GM23338 (cell line): Measurements from ENCODE around the gene ZFP36L1. TPM values are rescaled to one million over a fixed set of nuclear protein-coding genes. Genes with fewer than 3 reads are reported as not detected.

Source experiments
- ATAC-seq: fragments of 200-7000 bp; cut with Tn5 transposase; 3 replicates; pipeline ENCODE4 v1.9.1; 2020
- DNase-seq: peaks from one replicate; pipeline ENCODE4 v3.0.0-alpha.2; 2015; ENCODE audit warnings: low spot score
- H2AFZ ChIP-seq: fragments of 200-600 bp; sonication (generic); 2 replicates; pipeline ENCODE4 v1.8.0; 2016; ENCODE audit warnings: antibody characterized with exemption, mild to moderate bottlenecking, moderate library complexity
- H3F3A ChIP-seq: fragments of 200-600 bp; sonication (generic); replicated peaks from 2 replicates; pipeline ENCODE4 v1.8.0; 2017; ENCODE audit warnings: antibody characterized with exemption, mixed run types, low read depth
- H3K27ac ChIP-seq: fragments of 200-600 bp; sonication (generic); 2 replicates; pipeline ENCODE4 v1.6.1; 2016; ENCODE audit warnings: low read depth
- H3K27me3 ChIP-seq: fragments of 200-600 bp; sonication (generic); 2 replicates; pipeline ENCODE4 v1.8.0; 2016; ENCODE audit warnings: mild to moderate bottlenecking, mixed run types, moderate library complexity; ENCODE audit not compliant: insufficient read depth
- H3K36me3 ChIP-seq: fragments of 200-600 bp; sonication (generic); 2 replicates; pipeline ENCODE4 v1.8.0; 2016; ENCODE audit warnings: mild to moderate bottlenecking; ENCODE audit not compliant: insufficient read depth
- H3K4me1 ChIP-seq: fragments of 200-600 bp; sonication (generic); 2 replicates; pipeline ENCODE4 v1.8.0; 2016; ENCODE audit warnings: mild to moderate bottlenecking, moderate library complexity; ENCODE audit not compliant: insufficient read depth
- H3K4me2 ChIP-seq: fragments of 200-600 bp; sonication (generic); 2 replicates; pipeline ENCODE4 v1.7.1; 2017; ENCODE audit warnings: mixed run types
- H3K4me3 ChIP-seq: fragments of 200-600 bp; sonication (generic); 2 replicates; pipeline ENCODE4 v1.6.1; 2016; ENCODE audit warnings: mixed run types
- H3K79me2 ChIP-seq: fragments of 200-600 bp; sonication (generic); replicated peaks from 2 replicates; pipeline ENCODE4 v1.8.0; 2017; ENCODE audit warnings: mild to moderate bottlenecking; ENCODE audit not compliant: insufficient read depth
- H3K9me2 ChIP-seq: fragments of 200-600 bp; sonication (generic); 2 replicates; pipeline ENCODE4 v1.8.0; 2017; ENCODE audit not compliant: insufficient read depth
- H4K20me1 ChIP-seq: fragments of 200-600 bp; sonication (generic); replicated peaks from 2 replicates; pipeline ENCODE4 v1.8.0; 2017; ENCODE audit warnings: mild to moderate bottlenecking; ENCODE audit not compliant: insufficient read depth
- H3K27ac Mint-ChIP-seq: 2 replicates; pipeline ENCODE4 v1.8.0; 2020; ENCODE audit warnings: inconsistent platforms, mild to moderate bottlenecking, moderate library complexity, mixed read lengths
- H3K27me3 Mint-ChIP-seq: 3 replicates; pipeline ENCODE4 v1.8.0; 2022; ENCODE audit warnings: low read depth, mild to moderate bottlenecking, moderate library complexity, mixed read lengths, inconsistent platforms; ENCODE audit not compliant: insufficient read depth, poor library complexity
- H3K36me3 Mint-ChIP-seq: 3 replicates; pipeline ENCODE4 v1.8.0; 2021; ENCODE audit warnings: low read depth, mild to moderate bottlenecking, inconsistent platforms, moderate library complexity, mixed read lengths
- H3K4me1 Mint-ChIP-seq: 3 replicates; pipeline ENCODE4 v1.8.0; 2020; ENCODE audit warnings: mild to moderate bottlenecking, inconsistent platforms, mixed read lengths
- H3K4me3 Mint-ChIP-seq: 3 replicates; pipeline ENCODE4 v1.8.0; 2021; ENCODE audit warnings: moderate library complexity, mild to moderate bottlenecking, inconsistent platforms, mixed read lengths
- H3K9me3 Mint-ChIP-seq: 3 replicates; pipeline ENCODE4 v1.8.0; 2020; ENCODE audit warnings: moderate library complexity, mild to moderate bottlenecking, inconsistent platforms, mixed read lengths
- JUNB ChIP-seq: IDR thresholded peaks from one replicate; pipeline ENCODE4 v1.6.1; 2016; ENCODE audit warnings: antibody characterized with exemption; ENCODE audit not compliant: unreplicated experiment
- NANOG ChIP-seq: IDR thresholded peaks from 2 replicates; pipeline ENCODE4 v1.6.1; 2016; ENCODE audit warnings: antibody characterized with exemption, borderline replicate concordance
- polyA plus RNA-seq: library from polyadenylated mRNA; unstranded; fragments of >200 nt; fragmentation: Nextera tagmentation; extraction: Ambion mirVana; gene quantifications from 2 replicates; pipeline ENCODE4 v1.2.1, GENCODE V29; 2016
- total RNA-seq: library from RNA; depleted of rRNA; stranded (reverse); fragments of >200 nt; shearing (Covaris generic); gene quantifications from 2 replicates; pipeline ENCODE4 v1.2.3, GENCODE V29; 2014
- TF ChIP-seq, protein P1 (sequence below): fragments of 250-450 bp; sonication (Bioruptor Pico); IDR thresholded peaks from 2 replicates; pipeline ENCODE4 v1.5.0; 2020; ENCODE audit warnings: mild to moderate bottlenecking, moderate library complexity
- TF ChIP-seq, protein P2 (sequence below), 2 experiments: fragments of 200-600 bp in 1 of 2; sonication (generic) in 1 of 2; conservative IDR thresholded peaks; 2 replicates each; pipeline versions ENCODE4 v1.5.1 to v1.6.1; 2016 to 2017; ENCODE audit warnings: antibody characterized with exemption in 2 of 2, low read depth in 2 of 2, mild to moderate bottlenecking in 2 of 2, moderate library complexity in 1 of 2

The ZFP36L1 gene
- total and polyA plus RNA-seq, 2 experiments from 2014 or later, result 148 to 382 TPM

DNA sequence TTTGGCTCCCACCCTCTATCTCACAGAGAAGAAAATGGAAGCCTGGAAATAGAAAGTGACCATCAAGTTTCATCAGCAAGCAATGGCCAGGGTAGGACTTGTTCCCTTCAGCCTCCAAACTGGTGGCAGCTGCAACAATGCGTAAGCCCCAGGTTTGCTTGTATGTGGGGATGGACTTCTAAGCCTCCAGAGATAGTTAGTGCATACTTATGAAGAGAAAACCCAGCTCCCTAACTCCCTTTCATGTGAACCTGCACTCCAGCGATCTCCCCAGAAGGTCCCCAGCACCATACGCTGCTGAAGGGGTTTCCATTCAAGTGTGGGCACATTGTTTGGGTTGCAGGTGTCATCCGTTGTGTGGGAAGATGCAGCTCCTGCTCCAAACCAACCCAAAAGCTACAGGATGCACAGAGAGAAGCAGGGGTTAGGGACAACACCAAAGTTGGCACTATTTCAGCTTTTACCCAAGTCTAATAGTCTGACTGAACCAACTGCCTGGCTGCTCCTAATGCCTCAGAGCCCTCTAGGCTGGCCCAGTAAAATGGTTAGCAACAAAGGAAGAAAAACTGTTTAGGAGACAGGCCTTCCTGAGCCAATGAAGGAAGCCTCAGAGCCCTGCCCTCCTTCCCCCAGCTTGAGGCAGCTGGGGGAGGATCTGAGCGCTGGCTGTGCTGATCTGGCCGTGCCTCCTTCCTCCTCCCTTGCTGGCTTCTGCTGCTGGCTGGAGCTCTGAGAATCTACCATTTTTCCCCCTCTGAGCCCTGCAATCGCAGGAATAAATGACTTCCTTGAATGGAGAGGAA, 12.3 kb downstream of the ZFP36L1 start:
- Mint-ChIP-seq H3K4me1 (peaks cover 14% of the 10 kb centered on the region), H3K9me3 (no peaks in the 10 kb centered on the region), H3K27ac (no peak overlapping the region), H3K36me3 (no peaks in the 10 kb centered on the region), H3K27me3 (peaks cover 4% of the 10 kb centered on the region), H3K4me3 (no peak overlapping the region)
- no peaks in the 10 kb centered on the region for H4K20me1 ChIP-seq
- H3K4me1 ChIP-seq, result no peaks in the 10 kb centered on the region; the same call in 1 of the 2 replicates
- 0 out of 2 replicates have a peak, but pooled peaks cover under 1% of the 10 kb centered on the region for H3F3A ChIP-seq
- H2AFZ ChIP-seq, result peak overlapping the region; percentile 85
- no peak overlapping the region for H3K27ac ChIP-seq
- H3K4me3 ChIP-seq, result no peak overlapping the region
- no peak for DNase-seq
- no peaks in the 10 kb centered on the region for H3K79me2 ChIP-seq
- no peak overlapping the region for H3K4me2 ChIP-seq
- H3K27me3 ChIP-seq, result no peaks in the 10 kb centered on the region
- H3K9me2 ChIP-seq, result peaks cover 11% of the 10 kb centered on the region; the same call in 1 of the 2 replicates
- H3K36me3 ChIP-seq, result no peaks in the 10 kb centered on the region
- peak; percentile 59 for ATAC-seq
- TF ChIP-seq NANOG (no peak), JUNB (no peak)
- TF ChIP-seq, protein P1, sequence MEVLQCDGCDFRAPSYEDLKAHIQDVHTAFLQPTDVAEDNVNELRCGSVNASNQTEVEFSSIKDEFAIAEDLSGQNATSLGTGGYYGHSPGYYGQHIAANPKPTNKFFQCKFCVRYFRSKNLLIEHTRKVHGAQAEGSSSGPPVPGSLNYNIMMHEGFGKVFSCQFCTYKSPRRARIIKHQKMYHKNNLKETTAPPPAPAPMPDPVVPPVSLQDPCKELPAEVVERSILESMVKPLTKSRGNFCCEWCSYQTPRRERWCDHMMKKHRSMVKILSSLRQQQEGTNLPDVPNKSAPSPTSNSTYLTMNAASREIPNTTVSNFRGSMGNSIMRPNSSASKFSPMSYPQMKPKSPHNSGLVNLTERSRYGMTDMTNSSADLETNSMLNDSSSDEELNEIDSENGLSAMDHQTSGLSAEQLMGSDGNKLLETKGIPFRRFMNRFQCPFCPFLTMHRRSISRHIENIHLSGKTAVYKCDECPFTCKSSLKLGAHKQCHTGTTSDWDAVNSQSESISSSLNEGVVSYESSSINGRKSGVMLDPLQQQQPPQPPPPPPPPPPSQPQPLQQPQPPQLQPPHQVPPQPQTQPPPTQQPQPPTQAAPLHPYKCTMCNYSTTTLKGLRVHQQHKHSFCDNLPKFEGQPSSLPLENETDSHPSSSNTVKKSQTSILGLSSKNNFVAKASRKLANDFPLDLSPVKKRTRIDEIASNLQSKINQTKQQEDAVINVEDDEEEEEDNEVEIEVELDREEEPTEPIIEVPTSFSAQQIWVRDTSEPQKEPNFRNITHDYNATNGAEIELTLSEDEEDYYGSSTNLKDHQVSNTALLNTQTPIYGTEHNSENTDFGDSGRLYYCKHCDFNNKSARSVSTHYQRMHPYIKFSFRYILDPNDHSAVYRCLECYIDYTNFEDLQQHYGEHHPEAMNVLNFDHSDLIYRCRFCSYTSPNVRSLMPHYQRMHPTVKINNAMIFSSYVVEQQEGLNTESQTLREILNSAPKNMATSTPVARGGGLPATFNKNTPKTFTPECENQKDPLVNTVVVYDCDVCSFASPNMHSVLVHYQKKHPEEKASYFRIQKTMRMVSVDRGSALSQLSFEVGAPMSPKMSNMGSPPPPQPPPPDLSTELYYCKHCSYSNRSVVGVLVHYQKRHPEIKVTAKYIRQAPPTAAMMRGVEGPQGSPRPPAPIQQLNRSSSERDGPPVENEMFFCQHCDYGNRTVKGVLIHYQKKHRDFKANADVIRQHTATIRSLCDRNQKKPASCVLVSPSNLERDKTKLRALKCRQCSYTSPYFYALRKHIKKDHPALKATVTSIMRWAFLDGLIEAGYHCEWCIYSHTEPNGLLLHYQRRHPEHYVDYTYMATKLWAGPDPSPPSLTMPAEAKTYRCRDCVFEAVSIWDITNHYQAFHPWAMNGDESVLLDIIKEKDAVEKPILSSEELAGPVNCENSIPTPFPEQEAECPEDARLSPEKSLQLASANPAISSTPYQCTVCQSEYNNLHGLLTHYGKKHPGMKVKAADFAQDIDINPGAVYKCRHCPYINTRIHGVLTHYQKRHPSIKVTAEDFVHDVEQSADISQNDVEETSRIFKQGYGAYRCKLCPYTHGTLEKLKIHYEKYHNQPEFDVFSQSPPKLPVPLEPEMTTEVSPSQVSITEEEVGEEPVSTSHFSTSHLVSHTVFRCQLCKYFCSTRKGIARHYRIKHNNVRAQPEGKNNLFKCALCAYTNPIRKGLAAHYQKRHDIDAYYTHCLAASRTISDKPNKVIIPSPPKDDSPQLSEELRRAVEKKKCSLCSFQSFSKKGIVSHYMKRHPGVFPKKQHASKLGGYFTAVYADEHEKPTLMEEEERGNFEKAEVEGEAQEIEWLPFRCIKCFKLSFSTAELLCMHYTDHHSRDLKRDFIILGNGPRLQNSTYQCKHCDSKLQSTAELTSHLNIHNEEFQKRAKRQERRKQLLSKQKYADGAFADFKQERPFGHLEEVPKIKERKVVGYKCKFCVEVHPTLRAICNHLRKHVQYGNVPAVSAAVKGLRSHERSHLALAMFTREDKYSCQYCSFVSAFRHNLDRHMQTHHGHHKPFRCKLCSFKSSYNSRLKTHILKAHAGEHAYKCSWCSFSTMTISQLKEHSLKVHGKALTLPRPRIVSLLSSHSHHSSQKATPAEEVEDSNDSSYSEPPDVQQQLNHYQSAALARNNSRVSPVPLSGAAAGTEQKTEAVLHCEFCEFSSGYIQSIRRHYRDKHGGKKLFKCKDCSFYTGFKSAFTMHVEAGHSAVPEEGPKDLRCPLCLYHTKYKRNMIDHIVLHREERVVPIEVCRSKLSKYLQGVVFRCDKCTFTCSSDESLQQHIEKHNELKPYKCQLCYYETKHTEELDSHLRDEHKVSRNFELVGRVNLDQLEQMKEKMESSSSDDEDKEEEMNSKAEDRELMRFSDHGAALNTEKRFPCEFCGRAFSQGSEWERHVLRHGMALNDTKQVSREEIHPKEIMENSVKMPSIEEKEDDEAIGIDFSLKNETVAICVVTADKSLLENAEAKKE, result no peak
- TF ChIP-seq, protein P2, sequence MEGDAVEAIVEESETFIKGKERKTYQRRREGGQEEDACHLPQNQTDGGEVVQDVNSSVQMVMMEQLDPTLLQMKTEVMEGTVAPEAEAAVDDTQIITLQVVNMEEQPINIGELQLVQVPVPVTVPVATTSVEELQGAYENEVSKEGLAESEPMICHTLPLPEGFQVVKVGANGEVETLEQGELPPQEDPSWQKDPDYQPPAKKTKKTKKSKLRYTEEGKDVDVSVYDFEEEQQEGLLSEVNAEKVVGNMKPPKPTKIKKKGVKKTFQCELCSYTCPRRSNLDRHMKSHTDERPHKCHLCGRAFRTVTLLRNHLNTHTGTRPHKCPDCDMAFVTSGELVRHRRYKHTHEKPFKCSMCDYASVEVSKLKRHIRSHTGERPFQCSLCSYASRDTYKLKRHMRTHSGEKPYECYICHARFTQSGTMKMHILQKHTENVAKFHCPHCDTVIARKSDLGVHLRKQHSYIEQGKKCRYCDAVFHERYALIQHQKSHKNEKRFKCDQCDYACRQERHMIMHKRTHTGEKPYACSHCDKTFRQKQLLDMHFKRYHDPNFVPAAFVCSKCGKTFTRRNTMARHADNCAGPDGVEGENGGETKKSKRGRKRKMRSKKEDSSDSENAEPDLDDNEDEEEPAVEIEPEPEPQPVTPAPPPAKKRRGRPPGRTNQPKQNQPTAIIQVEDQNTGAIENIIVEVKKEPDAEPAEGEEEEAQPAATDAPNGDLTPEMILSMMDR (conservative IDR thresholded peaks at IDR 0.05; ENCODE audit: low read depth in 2 of 2), result no peak
